Activated CD4-positive, alpha-beta T cell treated with anti-CD3 and anti-CD28 coated beads for 24 hours (primary cell): ENCODE results near the gene ZNF358.
A peak's percentile ranks its signal among the peaks of the same experiment; 100 is the strongest.

Source experiments
- DNase-seq, 2 donors: peaks; one replicate each; pipeline ENCODE4 v3.0.0-alpha.2; 2020; ENCODE audit warnings: low read depth in 2 of 2

Gene ZNF358

DNA sequence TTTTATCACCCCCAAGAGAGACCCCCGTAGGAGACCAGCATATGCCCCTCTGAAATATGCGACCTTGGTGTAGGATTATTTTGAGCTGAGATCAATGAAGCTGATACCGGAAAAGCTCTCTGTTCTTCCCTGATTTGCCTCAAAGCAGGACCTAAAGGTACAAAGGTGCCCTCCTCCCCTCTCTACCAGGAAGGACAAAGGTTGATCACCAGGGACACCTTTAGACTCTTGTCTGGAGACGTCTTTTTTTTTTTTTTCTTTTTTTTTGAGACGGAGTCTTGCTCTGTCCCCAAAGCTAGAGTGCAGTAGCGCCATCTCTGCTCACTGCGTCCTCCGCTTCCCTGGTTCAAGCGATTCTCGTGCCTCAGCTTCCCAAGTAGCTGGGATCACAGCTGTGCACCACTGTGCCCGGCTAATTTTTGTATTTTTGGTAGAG is 26.3 kb upstream of the ZNF358 start:
- no peak for DNase-seq

DNA sequence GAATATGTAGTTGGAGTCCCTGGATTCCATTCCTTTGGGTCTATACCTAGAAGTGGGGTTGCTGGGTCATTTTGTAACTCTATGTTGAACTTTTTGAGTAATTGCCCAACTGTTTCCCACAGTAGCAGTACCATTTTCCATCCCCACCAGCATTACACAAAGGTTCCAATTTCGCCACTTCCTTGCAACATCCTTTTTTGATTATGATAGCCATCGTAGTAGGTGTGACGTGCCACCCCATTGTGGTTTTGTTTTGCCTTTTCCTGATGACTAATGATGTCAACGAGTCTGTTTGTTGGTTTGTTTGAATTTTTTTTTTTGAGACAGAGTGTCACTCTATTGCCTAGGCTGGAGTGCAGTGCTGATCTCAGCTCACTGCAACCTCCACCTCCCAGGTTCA is 23.8 kb upstream of the ZNF358 start:
- DNase-seq, result peak in 1 of 2 donors; percentile 38

- DNase-seq, result no peak
Observed at GRCh38 chr19:7492558-7492957, 23.3 kb upstream of the ZNF358 start.

GRCh38 chr19:7494416-7495098 is 21.3 kb upstream of the ZNF358 start:
- DNase-seq, result no peak

- no peak for DNase-seq
Observed at GRCh38 chr19:7497292-7497691, 18.6 kb upstream of the ZNF358 start.

- peak; percentile 27 to 55 for DNase-seq
Observed at GRCh38 chr19:7500811-7501450, 15.0 kb upstream of the ZNF358 start.

DNA sequence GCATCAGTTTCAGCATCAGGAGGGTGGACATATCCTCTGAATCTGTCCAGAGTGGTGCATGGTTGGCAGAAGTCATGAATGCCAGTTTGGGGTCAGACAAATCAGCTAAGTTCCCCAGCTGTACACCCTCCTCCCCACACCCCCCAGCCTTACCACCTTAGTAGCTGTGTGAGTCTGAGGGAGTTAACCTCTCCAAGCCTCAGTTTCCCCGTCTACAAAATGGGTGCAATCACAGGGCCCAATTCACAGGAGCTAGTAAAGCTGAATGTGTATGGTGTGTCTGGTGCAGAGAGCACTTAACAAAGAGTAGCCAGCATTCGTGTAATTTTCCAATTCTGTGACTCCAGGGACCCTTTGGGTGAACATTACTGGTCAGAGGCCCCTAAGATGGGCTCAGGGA is 13.4 kb upstream of the ZNF358 start:
- no peak for DNase-seq

GRCh38 chr19:7504684-7505083 is 11.2 kb upstream of the ZNF358 start:
- no peak for DNase-seq

- no peak for DNase-seq
Observed at GRCh38 chr19:7505288-7505681, 10.6 kb upstream of the ZNF358 start.

DNA sequence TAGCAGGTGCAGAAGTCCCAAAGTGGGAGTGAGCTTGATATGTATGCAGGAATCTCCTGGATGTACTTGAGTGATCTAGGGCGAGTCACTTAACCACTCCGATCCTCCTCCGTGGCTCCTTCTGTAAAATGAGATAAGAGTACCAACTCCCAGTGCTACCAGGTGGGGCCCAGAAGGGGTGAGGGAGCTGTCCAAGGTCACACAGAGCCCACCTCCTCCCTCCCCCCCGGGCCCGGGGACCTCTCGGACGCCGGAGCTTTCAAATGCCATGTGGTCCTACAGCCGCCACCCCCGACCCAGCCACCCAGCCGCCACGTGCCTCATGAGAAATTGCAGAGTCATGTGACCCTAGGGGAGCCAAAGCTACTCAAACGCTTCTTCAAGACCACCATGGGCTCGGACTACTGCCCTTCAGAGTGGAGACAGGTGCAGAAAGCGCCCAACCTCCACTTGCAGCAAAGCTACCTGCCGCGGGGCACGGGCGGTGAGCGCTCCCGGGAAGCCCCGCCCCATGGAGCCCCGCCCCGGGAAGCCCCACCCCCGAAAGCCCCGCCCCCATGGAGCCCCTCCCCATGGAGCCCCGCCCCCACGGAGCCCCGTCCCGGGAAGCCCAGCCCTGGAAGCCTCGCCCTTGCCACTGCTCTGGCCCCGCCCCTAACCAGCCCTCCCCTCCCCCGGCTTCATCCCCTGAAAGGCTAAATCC is 10.1 kb upstream of the ZNF358 start:
- no peak for DNase-seq

DNA sequence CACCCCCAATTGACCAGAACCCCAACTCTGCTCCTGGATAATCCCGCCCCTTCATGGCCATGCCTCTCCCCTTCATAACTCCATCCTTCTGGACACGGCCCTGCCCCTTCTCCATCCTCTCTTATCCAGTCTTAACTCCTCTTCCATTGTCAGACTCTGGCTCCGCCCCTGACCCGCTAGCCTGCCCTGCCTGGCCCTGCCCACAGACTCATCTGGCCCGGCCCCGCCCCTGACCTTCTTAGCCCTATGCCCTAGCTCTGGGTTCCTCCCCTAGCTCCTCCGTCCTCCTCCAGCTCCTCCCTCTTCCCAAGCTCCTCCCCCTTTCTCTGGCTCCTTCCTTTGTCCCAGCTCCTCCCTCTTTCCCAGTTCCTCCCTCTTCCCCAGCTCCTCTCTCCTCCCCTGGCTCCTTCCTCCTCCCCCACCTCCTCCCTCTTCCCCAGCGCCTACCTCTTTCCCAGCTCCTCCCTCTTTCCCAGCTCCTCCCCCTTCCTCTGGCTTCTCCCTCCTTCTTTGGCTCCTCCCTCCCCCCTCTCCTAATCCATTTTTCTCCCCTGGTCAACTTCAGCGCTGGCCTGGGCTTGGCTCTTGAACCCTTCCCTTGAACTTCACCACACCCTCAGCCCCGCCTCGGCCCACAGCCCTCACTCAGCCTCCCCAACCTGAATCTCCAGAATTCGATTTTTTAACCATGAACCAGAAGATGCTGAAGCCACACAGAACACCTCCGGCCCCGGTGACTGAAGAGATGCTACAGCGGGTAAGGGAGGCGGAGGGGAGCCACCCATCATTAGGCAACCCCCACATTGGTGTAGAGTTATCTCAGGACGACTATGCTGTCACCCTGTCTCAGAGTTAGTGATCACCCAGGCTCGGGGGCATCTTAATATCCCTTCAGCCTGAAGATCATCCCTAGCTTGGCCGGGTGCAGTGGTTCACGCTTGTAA is 9.2 kb upstream of the ZNF358 start:
- peak in 1 of 2 donors; percentile 43 for DNase-seq

DNA sequence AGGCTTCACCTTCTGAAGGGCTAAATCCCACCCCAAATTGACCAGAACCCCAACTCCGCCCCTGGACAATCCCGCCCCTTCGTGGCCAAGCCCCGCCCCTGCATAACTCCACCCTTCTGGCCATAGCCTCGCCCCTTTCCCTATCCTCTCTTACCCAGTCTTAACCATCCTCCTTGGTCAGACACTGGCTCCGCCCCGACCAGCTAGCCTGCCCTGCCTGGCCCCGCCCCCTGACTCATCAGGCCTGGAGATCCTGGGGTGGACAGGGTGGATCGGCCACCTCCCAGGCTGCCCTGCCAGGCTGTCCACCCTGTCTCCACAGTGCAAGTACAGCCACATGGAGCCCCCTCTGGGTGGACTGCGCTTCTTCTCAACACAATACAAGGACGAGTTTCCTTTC is 8.0 kb upstream of the ZNF358 start:
- no peak for DNase-seq

- no peak for DNase-seq
Observed at GRCh38 chr19:7509625-7510024, 6.3 kb upstream of the ZNF358 start.

GRCh38 chr19:7512400-7512851 is 3.5 kb upstream of the ZNF358 start:
- DNase-seq, result no peak

- no peak for DNase-seq
Observed at GRCh38 chr19:7513809-7514642, 1.9 kb upstream of the ZNF358 start.

GRCh38 chr19:7515110-7515644 is 726 bp upstream of the ZNF358 start:
- no peak for DNase-seq

DNA sequence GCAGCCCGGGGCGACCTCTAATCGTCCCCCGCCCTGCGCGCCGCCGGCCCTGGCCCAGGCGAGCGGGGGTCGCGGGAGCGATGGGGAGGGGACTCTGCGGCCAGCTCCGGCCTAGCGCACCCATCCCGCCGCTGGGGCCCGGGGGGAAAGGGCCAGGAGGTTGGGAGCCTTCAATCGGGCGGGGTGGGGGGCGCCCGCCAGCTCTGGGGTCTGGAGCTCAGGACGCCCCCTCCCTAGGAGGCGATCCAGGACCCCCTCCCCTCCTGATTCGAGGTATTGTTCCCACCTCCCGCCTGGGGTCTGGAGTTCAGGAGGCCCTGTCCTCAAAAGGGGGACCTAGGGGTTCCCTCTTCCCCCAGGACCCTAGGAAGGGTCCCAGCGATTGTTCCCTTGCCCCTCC is 430 bp downstream of the ZNF358 start:
- DNase-seq, result no peak

GRCh38 chr19:7516878-7517277 is 975 bp downstream of the ZNF358 start:
- no peak for DNase-seq

DNA sequence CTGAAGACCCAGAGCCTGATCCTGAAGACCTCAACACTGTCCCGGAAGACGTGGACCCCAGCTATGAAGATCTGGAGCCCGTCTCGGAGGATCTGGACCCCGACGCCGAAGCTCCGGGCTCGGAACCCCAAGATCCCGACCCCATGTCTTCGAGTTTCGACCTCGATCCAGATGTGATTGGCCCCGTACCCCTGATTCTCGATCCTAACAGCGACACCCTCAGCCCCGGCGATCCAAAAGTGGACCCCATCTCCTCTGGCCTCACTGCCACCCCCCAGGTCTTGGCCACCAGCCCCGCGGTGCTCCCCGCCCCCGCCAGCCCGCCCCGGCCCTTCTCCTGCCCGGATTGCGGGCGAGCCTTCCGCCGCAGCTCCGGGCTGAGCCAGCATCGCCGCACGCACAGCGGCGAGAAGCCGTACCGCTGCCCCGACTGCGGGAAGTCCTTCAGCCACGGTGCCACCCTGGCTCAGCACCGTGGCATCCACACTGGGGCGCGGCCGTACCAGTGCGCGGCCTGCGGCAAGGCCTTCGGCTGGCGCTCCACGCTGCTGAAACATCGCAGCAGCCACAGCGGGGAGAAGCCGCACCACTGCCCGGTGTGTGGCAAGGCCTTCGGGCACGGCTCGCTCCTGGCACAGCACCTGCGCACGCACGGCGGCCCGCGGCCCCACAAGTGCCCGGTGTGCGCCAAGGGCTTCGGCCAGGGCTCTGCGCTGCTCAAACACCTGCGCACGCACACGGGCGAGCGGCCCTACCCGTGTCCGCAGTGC is 3.6 kb downstream of the ZNF358 start:
- no peak for DNase-seq
